ENCODE data around the gene NCOA3.

- TF ChIP-seq CTCF (IDR thresholded peaks at IDR 0.05) (no peak), USF1 (IDR thresholded peaks at IDR 0.05; ENCODE audit: borderline replicate concordance, low read depth) (no peak), USF2 (IDR thresholded peaks at IDR 0.05; ENCODE audit: borderline replicate concordance, low read depth, low read length) (no peak), RAD21 (IDR thresholded peaks at IDR 0.05; ENCODE audit: low read length) (no peak), SIN3A (IDR thresholded peaks at IDR 0.05; ENCODE audit: borderline replicate concordance, low read depth, low read length) (no peak), IRF3 (IDR thresholded peaks at IDR 0.05; ENCODE audit: low read depth, low read length) (no peak), REST (IDR thresholded peaks at IDR 0.05; ENCODE audit: low read depth, low read length) (no peak), EP300 (IDR thresholded peaks at IDR 0.05; ENCODE audit: borderline replicate concordance in 1 of 2, low read depth in 1 of 2, low read length in 1 of 2) (no peak), POLR2AphosphoS5 (IDR thresholded peaks at IDR 0.05; ENCODE audit: low read depth, low read length) (no peak), ELF1 (IDR thresholded peaks at IDR 0.05) (no peak), SMC3 (IDR thresholded peaks at IDR 0.05; ENCODE audit: low read depth, low read length) (no peak), TAF1 (IDR thresholded peaks at IDR 0.05; ENCODE audit: borderline replicate concordance, low read depth, low read length) (no peak), TEAD4 (IDR thresholded peaks at IDR 0.05; ENCODE audit: borderline replicate concordance, insufficient read depth) (no peak)
Measured at GRCh38 chr20:47679462-47679861, 177.8 kb downstream of the NCOA3 start.

Measured in SK-N-SH (cell line).